NB4 (cell line): ENCODE data around the gene UROC1.

ENCODE experiments used
- CTCF ChIP-seq: IDR thresholded peaks from one replicate; pipeline ENCODE4 v1.5.1; 2012; ENCODE audit warnings: low read depth, low read length
- MYC ChIP-seq: IDR thresholded peaks from 2 replicates; pipeline ENCODE4 v1.6.1; 2011; ENCODE audit warnings: low read depth, low read length
- POLR2A ChIP-seq: IDR thresholded peaks from 2 replicates; pipeline ENCODE4 v1.6.1; 2011; ENCODE audit warnings: mild to moderate bottlenecking; ENCODE audit not compliant: insufficient read length; ENCODE audit errors: extremely low read depth

DNA sequence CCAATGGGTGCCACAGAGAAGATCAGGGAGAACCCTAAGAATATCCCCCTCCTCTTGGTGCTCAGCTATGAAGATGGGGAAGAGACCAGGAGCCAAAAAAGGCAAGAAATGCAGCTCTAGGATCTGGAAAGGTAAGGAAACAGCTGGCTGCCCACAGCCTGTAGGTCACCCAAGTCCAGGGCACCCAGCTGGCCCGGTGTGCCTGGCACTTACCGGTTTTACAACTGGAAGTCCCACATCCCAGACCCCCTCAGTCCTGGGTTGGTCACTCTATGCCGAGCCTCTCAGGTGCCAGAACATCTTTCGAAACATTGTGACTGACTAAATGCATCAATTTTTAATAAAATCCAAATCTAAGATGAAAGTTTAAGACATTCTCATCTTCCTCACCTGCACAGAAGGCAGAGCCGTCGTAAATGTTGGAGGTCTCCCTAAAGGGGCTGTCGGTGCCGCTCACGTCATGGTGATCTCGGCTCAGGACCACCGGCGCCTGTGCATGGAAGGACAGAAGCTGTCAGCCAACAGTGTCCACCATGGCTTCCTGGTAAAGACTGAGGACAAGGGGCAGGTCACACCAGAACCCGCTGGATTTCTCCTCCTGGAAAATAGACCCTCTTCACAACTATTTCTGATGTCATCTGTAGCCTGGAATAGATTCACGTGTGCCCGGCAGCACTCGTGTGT lies 28.5 kb downstream of the UROC1 start:
- no peak for TF ChIP-seq CTCF
- TF ChIP-seq MYC, result no peak
- TF ChIP-seq POLR2A, result no peak
